BJ (cell line): Measurements from ENCODE around the gene TNIK. TPM values are rescaled to one million over a fixed set of nuclear protein-coding genes. Genes with fewer than 3 reads are reported as not detected.

Experiments
- CTCF ChIA-PET: fragments of 350-600 bp; formaldehyde crosslinking; extraction: SDS; loops from one replicate; lab custom pipeline; 2021; ENCODE audit warnings: antibody characterized with exemption, inconsistent platforms; lab: Yijun Ruan, JAX
- POLR2A ChIA-PET: fragments of 300-600 bp; sonication (Branson Sonifier 250); formaldehyde crosslinking; extraction: SDS; loops from one replicate; lab custom pipeline; 2021; ENCODE audit warnings: antibody characterized with exemption; lab: Charles Lee
- DNase-seq: peaks from one replicate; pipeline ENCODE4 v3.0.0-alpha.2; 2011; ENCODE audit warnings: low read depth
- H3K27me3 ChIP-seq: 2 replicates; pipeline ENCODE4 v1.6.0; 2011; ENCODE audit warnings: low read length; ENCODE audit not compliant: control insufficient read depth, insufficient read depth
- H3K36me3 ChIP-seq: 2 replicates; pipeline ENCODE4 v1.5.1; 2011; ENCODE audit warnings: low read length; ENCODE audit not compliant: control insufficient read depth, insufficient read depth
- H3K4me3 ChIP-seq: 2 replicates; pipeline ENCODE4 v1.5.1; 2011; ENCODE audit warnings: low read depth, mild to moderate bottlenecking, control low read depth, low read length
- polyA plus RNA-seq: library from polyadenylated mRNA; depleted of rRNA; stranded (reverse); fragments of >200 nt; gene quantifications from 2 replicates; pipeline ENCODE4 v1.2.3, GENCODE V29; 2011
- TF ChIP-seq, protein P1 (sequence below): IDR thresholded peaks from 2 replicates; pipeline ENCODE4 v1.5.1; 2011; ENCODE audit warnings: low read depth, mild to moderate bottlenecking, control low read depth, inconsistent platforms, low read length, moderate library complexity; ENCODE audit not compliant: insufficient read depth

Gene TNIK
- polyA plus RNA-seq, 1 experiment = 2.1 TPM

DNA sequence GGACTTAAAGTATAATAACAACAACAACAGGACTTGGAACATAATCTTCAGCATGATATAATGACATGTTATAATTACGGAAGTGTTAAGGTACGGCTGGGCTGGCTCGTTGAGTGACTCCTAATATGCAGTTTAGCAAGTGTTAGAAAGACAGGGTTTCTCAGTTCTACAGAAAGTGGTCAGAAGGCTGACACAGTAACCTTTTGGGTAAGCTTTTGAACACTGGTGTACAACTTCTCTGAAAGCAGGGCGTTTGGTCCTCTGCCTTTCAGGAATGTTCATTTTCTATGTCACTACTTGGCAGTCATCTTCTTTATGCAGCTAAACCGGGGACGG, 300.4 kb downstream of the TNIK start:
- TF ChIP-seq, protein P1, sequence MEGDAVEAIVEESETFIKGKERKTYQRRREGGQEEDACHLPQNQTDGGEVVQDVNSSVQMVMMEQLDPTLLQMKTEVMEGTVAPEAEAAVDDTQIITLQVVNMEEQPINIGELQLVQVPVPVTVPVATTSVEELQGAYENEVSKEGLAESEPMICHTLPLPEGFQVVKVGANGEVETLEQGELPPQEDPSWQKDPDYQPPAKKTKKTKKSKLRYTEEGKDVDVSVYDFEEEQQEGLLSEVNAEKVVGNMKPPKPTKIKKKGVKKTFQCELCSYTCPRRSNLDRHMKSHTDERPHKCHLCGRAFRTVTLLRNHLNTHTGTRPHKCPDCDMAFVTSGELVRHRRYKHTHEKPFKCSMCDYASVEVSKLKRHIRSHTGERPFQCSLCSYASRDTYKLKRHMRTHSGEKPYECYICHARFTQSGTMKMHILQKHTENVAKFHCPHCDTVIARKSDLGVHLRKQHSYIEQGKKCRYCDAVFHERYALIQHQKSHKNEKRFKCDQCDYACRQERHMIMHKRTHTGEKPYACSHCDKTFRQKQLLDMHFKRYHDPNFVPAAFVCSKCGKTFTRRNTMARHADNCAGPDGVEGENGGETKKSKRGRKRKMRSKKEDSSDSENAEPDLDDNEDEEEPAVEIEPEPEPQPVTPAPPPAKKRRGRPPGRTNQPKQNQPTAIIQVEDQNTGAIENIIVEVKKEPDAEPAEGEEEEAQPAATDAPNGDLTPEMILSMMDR = no peak

DNA sequence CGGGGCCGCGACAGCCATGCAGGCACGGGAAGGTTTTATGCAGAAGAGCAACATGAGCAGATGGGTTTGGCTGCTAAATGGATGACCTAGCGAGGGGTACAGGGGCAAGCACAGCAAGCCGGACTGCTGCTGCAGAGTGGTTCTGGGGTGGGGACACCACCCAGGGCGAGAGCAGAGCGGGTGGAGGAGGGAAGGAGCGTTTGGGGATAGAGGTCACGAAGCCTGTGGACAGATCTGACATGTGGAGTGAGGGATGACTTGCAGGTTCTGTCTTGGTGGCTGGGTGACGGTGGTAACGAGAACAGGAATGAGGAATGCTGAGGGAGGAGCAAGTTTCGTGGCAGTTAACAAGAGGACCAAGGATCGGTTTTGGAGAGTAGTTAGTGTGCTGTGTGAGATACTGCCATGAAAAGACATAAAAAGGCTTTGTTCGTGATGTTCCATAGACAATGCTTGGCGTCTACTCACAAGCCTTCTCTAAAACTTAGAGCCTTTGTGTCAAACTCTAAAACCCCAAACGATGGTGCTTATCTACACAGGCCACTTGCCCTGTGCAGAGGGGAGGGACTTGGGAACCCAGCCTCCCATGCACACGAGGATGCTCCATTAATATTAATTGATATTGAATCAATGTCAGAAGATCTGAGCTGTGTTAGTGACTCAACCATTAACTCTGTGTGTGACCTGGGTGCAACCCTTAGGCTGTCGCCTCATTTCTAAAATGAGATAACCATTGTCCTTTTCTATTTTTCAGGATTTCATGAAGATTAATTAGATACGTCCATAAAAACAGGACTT, 301.0 kb downstream of the TNIK start:
- H3K4me3 ChIP-seq = no peak overlapping the region
- no peaks in the 10 kb centered on the region for H3K27me3 ChIP-seq
- H3K36me3 ChIP-seq = 0 out of 2 replicates have a peak, but pooled peaks cover 2% of the 10 kb centered on the region
- ChIA-PET POLR2A (no interaction called here), CTCF (interaction anchor here (0.9 kb wide), 1 partner anchor 407 kb away, joined by 4 read pairs; no protein-coding TSS in a partner anchor)
- TF ChIP-seq, protein P1 = no peak
- DNase-seq = no peak

More for the DNA sequence above, 300.4 kb downstream of the TNIK start:
- 0 out of 2 replicates have a peak, but pooled peaks cover 2% of the 10 kb centered on the region for H3K36me3 ChIP-seq
- DNase-seq = no peak
- POLR2A ChIA-PET = no interaction called here
- H3K4me3 ChIP-seq = no peak overlapping the region
- CTCF ChIA-PET = interaction anchor here (0.9 kb wide), 1 partner anchor 407 kb away, joined by 4 read pairs; no protein-coding TSS in a partner anchor
- H3K27me3 ChIP-seq = no peaks in the 10 kb centered on the region

DNA sequence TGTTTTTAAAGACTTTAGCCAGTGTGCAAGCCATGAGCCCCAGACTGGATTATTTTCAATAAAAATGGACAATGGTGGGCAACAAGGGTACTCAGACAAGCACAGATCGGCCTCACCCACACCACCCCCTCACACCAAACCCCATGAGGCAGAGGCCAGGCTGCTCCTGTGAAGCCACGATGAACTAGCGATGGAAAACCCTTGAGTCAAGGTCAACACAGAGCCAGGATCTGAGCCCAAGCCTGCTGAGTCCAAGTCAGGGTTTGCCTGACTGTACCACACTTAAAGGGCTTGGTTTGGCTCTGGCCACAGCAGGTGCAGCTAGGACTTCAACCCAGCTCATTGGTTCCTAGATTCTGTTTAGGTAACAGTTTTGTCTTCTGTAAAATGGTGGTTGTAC, 302.2 kb downstream of the TNIK start:
- POLR2A ChIA-PET = no interaction called here
- 0 out of 2 replicates have a peak, but pooled peaks cover 2% of the 10 kb centered on the region for H3K36me3 ChIP-seq
- TF ChIP-seq, protein P1 = no peak
- H3K4me3 ChIP-seq = no peak overlapping the region
- CTCF ChIA-PET = no interaction called here
- no peaks in the 10 kb centered on the region for H3K27me3 ChIP-seq
- DNase-seq = no peak

DNA sequence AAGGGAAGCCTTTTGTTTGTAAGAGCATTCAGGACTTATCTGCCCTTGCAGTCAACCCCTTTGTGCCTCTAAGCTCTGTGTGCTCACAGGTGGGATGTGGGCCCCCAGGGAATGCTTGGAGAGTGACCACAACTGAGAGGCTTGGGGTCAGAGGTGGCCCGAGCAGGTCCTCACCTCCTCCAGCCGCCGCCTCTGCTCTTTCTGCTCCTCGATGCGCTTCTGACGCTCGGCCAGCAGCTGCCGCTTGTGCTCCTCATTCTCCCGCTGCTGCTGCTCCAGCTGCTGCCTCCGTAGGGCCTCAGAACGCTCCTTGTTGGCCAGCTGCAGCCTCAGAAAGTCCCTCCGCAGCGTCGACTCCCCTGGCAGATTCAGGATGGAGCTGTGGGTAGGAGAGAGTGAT, 302.9 kb downstream of the TNIK start:
- ChIA-PET POLR2A (no interaction called here), CTCF (no interaction called here)
- TF ChIP-seq, protein P1 = no peak
- H3K4me3 ChIP-seq = no peak overlapping the region
- 0 out of 2 replicates have a peak, but pooled peaks cover 2% of the 10 kb centered on the region for H3K36me3 ChIP-seq
- H3K27me3 ChIP-seq = no peaks in the 10 kb centered on the region
- no peak for DNase-seq

DNA sequence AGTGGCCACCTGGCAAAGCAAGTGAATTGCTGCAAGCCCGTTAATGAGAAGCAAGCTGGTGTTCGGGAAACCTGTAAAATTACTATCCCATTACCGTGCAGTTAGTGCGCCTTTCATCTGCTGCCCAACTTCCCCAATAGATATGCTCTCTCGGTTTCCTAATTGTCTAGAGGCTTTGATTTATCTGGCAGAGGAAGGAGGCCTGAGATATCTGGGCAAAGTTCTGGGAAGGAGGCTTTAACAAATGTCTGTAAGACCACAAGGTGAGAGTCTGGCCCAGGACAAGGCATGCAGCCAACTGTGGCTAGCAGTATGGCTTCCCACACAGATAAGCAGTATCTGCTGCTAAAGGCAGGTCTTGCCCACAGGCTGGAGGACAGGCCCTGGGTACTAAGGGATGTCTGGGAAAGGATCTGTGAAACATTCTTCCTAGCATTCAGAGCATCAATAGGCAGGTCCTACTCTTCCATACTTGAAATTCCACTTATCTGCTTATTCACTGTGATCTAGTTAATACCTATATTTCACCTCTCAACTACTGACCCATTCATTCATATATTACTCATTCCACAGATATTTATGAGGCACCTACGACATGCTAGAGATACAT, 303.7 kb downstream of the TNIK start:
- no peaks in the 10 kb centered on the region for H3K27me3 ChIP-seq
- DNase-seq = no peak
- no peak overlapping the region for H3K4me3 ChIP-seq
- ChIA-PET POLR2A (no interaction called here), CTCF (no interaction called here)
- TF ChIP-seq, protein P1 = no peak
- H3K36me3 ChIP-seq = 0 out of 2 replicates have a peak, but pooled peaks cover 2% of the 10 kb centered on the region
